Measurements from ENCODE around the gene NUP43.

DNA sequence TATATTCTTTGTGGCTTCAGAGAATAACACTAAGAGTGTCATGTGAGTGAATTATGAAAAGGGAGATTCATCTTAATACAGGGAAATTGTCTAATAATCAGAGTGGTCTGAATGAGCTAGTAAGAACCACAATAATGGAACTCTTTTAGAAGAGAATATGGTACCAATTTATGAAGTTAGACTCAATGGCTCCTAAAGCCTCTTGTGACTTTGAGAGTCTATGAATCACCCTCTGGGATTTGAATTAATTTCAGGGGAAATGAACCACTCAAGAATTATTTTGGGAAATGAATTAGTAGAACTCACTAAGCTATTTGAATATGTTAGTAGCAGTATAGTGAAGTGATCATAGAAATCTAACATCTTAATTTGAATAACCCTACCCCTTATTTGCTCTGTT lies 17.5 kb upstream of the NUP43 start:
- TF ChIP-seq, protein P1, sequence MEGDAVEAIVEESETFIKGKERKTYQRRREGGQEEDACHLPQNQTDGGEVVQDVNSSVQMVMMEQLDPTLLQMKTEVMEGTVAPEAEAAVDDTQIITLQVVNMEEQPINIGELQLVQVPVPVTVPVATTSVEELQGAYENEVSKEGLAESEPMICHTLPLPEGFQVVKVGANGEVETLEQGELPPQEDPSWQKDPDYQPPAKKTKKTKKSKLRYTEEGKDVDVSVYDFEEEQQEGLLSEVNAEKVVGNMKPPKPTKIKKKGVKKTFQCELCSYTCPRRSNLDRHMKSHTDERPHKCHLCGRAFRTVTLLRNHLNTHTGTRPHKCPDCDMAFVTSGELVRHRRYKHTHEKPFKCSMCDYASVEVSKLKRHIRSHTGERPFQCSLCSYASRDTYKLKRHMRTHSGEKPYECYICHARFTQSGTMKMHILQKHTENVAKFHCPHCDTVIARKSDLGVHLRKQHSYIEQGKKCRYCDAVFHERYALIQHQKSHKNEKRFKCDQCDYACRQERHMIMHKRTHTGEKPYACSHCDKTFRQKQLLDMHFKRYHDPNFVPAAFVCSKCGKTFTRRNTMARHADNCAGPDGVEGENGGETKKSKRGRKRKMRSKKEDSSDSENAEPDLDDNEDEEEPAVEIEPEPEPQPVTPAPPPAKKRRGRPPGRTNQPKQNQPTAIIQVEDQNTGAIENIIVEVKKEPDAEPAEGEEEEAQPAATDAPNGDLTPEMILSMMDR (IDR thresholded peaks at IDR 0.05) = no peak
- TF ChIP-seq EZH2 (IDR thresholded peaks at IDR 0.05; ENCODE audit: borderline replicate concordance, insufficient read depth, low read depth, low read length, poor library complexity, severe bottlenecking) = no peak

Measured in B cell (primary cell).